Thymus (tissue), 11 donors: ENCODE measurements around the gene DSCAM. TPM values are rescaled to one million over a fixed set of nuclear protein-coding genes. Genes with fewer than 3 reads are reported as not detected.

Source experiments
- DNase-seq, 9 donors: peaks; one replicate each; pipeline ENCODE4 v3.0.0-alpha.2; 2013; ENCODE audit warnings: low spot score in 9 of 9, low read depth in 6 of 9, missing footprints in 1 of 9
- H3K27ac ChIP-seq, 2 donors: one replicate each; pipeline ENCODE4 v1.5.1; 2013; ENCODE audit warnings: control low read depth in 1 of 2, low read depth in 1 of 2, low read length in 1 of 2, mild to moderate bottlenecking in 1 of 2, moderate library complexity in 1 of 2
- H3K27me3 ChIP-seq, 2 donors: one replicate each; pipeline ENCODE4 v1.5.1; 2013; ENCODE audit warnings: low read length in 1 of 2; ENCODE audit not compliant: control insufficient read depth in 2 of 2, insufficient read depth in 1 of 2
- H3K36me3 ChIP-seq, 2 donors: one replicate each; pipeline ENCODE4 v1.5.1; 2013; ENCODE audit warnings: low read length in 1 of 2, mild to moderate bottlenecking in 1 of 2, moderate library complexity in 1 of 2; ENCODE audit not compliant: control insufficient read depth in 2 of 2, insufficient read depth in 2 of 2
- H3K4me1 ChIP-seq, 2 donors: one replicate each; pipeline ENCODE4 v1.5.1; 2013; ENCODE audit warnings: low read length in 2 of 2; ENCODE audit not compliant: control insufficient read depth in 2 of 2, insufficient read depth in 2 of 2
- H3K4me3 ChIP-seq, 2 donors: one replicate each; pipeline ENCODE4 v1.5.1; 2013; ENCODE audit warnings: low read length in 2 of 2, control low read depth in 1 of 2, mild to moderate bottlenecking in 1 of 2
- H3K9me3 ChIP-seq, 2 donors: one replicate each; pipeline ENCODE4 v1.5.1; 2013; ENCODE audit warnings: low read length in 1 of 2, mild to moderate bottlenecking in 1 of 2; ENCODE audit not compliant: control insufficient read depth in 2 of 2, insufficient read depth in 1 of 2
- WGBS: extraction: QIAGEN DNeasy Blood & Tissue Kit; methylation state at CpG from one replicate; pipeline ENCODE4 v1.1.7; 2013; 5-methylcytosine and 5-hydroxymethylcytosine counted together
- polyA plus RNA-seq: library from polyadenylated mRNA; stranded (reverse); fragments of 200-250 nt; gene quantifications from one replicate; pipeline ENCODE4 v1.2.3, GENCODE V29; 2013
- total RNA-seq: library from RNA; stranded (reverse); fragments of 120-200 nt; gene quantifications from one replicate; pipeline ENCODE4 v1.2.4, GENCODE V29; 2013
- donor health status: healthy.

Gene DSCAM
- total and polyA plus RNA-seq, 2 donors = 0.02 to 0.05 TPM

DNA sequence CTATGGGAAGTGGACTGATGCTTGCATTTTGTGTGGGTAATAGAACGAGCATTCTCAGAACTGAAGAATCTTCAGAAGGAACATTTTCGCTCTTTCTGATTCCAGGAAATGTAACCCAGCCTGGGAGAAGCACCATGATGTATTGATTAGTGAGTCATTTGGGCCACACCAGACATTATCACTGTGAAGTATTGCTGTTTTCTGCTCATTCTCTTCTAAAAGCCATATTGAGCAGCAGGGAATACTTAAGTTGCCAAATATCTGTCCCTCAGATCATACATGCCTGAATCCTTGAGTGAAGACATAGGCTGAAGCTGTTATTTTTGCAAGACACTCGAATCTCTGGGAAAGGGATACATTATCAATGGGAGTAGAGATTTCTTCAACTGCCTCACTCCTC lies 766.6 kb downstream of the DSCAM start:
- no peak overlapping the region for H3K4me3 ChIP-seq
- no peaks in the 10 kb centered on the region for H3K27me3 ChIP-seq
- H3K9me3 ChIP-seq = no peaks in the 10 kb centered on the region
- H3K27ac ChIP-seq = no peak overlapping the region
- no peaks in the 10 kb centered on the region for H3K36me3 ChIP-seq
- H3K4me1 ChIP-seq = no peaks in the 10 kb centered on the region
- DNase-seq = no peak
- 89% methylated on average over 3 of the region's 3 CpGs for WGBS

DNA sequence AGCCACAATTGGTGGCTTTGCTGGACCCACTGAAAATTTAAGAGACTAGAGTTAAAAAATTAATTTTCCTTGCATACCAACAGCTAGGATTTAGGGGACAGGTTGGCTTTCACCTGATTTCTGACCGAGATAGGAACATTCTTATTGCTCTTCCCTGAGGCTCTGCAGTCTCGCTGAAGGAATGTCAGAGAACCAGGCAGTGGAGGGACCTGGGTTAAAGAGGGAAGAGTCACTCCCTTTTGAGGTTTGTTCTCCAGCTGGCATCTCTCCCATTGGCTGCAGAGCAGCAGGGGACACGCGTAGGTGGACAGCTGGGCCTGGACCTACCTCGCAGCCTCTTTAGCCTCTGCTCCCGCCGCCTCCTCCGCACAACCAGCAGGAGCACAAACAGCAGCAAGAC lies 772.2 kb downstream of the DSCAM start:
- Histone ChIP-seq H3K27me3 (no peaks in the 10 kb centered on the region), H3K36me3 (no peaks in the 10 kb centered on the region), H3K4me1 (no peaks in the 10 kb centered on the region), H3K4me3 (no peak overlapping the region), H3K27ac (no peak overlapping the region), H3K9me3 (no peaks in the 10 kb centered on the region)
- DNase-seq = no peak
- 85% methylated on average over 8 of the region's 8 CpGs for WGBS

DNA sequence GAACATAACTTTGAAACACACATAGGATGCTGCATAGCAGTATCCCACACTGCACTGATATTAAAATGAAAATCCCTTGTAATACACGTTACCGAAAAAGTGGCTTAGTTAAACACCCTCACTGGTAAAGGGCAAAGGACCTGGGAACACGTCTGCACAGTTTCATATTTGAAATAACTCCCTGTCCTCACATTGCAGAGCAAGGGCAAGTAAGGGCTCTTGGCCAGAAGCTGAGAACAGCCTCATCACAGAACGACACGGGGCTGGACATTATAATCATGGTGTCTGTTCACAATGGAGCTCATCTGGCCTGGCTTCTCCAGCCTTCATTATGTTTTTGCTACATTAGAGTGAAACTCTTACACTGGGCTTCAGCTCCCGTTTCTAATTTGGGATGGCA lies 772.8 kb downstream of the DSCAM start:
- Histone ChIP-seq H3K27me3 (no peaks in the 10 kb centered on the region), H3K27ac (no peak overlapping the region), H3K4me3 (no peak overlapping the region), H3K9me3 (no peaks in the 10 kb centered on the region), H3K36me3 (no peaks in the 10 kb centered on the region), H3K4me1 (no peaks in the 10 kb centered on the region)
- WGBS = 93% methylated on average over 6 of the region's 6 CpGs
- no peak for DNase-seq

DNA sequence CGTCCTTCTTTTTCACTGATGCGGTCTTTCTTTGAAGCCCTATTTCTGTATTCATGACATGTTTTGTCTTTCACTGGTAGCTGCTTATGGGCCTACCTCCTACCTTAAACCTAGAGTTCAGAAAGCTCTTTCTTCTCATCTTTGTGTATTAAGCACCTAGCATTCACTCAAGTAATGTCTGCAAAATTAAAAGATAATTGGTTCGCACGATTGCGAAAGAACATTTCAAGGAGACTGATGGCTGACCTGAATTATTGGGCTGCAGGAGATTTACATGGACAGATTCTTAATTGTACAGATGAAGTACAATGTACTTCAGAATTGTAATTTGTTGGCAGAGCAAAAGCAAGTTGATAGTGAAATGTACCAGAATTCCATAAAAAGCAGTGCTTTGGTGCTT lies 773.3 kb downstream of the DSCAM start:
- no peak for DNase-seq
- no peak overlapping the region for H3K27ac ChIP-seq
- H3K4me1 ChIP-seq = no peaks in the 10 kb centered on the region
- no peaks in the 10 kb centered on the region for H3K36me3 ChIP-seq
- H3K27me3 ChIP-seq = no peaks in the 10 kb centered on the region
- 99% methylated on average over 5 of the region's 5 CpGs for WGBS
- H3K9me3 ChIP-seq = no peaks in the 10 kb centered on the region
- H3K4me3 ChIP-seq = no peak overlapping the region

DNA sequence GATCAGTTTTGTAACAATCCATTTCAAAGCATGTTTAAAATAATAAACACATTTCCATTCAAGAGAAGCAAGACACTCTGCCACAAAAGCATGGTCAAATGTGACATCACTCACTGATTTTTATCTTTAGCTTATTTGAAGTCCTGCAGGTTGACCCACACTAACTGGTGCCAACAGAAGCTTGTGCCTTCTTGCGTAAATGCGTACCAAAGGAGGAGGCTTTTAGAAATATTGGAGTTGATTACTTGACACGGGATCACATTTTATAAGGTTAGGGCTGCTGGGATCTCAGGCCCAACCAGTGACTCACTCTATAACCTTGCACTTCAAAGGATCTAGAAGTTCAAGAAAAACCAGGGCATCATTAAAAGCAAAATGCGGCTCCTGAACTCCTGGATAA lies 776.1 kb downstream of the DSCAM start:
- no peaks in the 10 kb centered on the region for H3K9me3 ChIP-seq
- no peak overlapping the region for H3K27ac ChIP-seq
- H3K27me3 ChIP-seq = no peaks in the 10 kb centered on the region
- no peak for DNase-seq
- H3K4me1 ChIP-seq = no peaks in the 10 kb centered on the region
- 95% methylated on average over 4 of the region's 4 CpGs for WGBS
- no peaks in the 10 kb centered on the region for H3K36me3 ChIP-seq
- no peak overlapping the region for H3K4me3 ChIP-seq

DNA sequence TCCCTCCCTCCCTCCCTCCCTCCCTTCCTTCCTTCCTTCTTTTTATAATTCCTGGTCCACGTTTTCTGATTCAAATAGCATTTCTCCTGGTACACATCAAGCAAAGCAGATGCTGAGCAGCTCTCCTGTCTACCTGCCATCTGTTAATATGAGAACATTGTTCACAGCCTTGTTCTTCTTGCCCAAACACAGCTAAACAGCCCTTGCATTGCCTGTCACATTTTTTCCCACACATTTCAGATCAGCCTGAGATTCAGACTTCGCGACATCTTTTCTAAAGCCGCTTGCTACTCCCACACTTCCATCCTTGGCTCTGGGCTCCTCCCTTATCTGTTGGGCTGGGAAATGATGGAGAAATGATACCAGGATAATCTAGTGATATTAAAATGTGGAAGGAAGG lies 779.2 kb downstream of the DSCAM start:
- no peak for DNase-seq
- 67% methylated on average over 4 of the region's 4 CpGs for WGBS
- Histone ChIP-seq H3K4me1 (no peaks in the 10 kb centered on the region), H3K36me3 (no peaks in the 10 kb centered on the region), H3K27ac (no peak overlapping the region), H3K9me3 (no peaks in the 10 kb centered on the region), H3K27me3 (no peaks in the 10 kb centered on the region), H3K4me3 (no peak overlapping the region)

DNA sequence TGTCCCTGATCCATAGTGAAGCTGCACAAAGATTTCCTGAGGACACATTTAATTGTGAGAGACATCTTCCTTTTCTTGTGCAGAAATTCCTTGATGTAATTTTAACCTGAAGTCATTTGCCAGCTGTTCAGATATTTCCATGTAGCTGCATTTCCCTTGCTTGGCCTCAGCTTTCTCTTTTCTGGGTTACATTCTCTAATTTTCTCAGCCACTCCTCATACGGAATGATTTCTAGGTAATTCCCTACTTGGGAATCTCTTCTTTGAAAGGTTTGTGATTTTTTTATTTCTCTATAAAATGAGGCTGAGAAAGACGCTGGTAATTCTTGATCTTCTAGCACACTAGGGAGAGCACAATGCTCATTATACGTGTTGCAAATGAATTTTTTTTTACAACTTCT lies 780.7 kb downstream of the DSCAM start:
- no peaks in the 10 kb centered on the region for H3K9me3 ChIP-seq
- 87% methylated on average over 3 of the region's 3 CpGs for WGBS
- H3K36me3 ChIP-seq = no peaks in the 10 kb centered on the region
- no peak for DNase-seq
- H3K27me3 ChIP-seq = no peaks in the 10 kb centered on the region
- H3K27ac ChIP-seq = no peak overlapping the region
- no peak overlapping the region for H3K4me3 ChIP-seq
- H3K4me1 ChIP-seq = no peaks in the 10 kb centered on the region

DNA sequence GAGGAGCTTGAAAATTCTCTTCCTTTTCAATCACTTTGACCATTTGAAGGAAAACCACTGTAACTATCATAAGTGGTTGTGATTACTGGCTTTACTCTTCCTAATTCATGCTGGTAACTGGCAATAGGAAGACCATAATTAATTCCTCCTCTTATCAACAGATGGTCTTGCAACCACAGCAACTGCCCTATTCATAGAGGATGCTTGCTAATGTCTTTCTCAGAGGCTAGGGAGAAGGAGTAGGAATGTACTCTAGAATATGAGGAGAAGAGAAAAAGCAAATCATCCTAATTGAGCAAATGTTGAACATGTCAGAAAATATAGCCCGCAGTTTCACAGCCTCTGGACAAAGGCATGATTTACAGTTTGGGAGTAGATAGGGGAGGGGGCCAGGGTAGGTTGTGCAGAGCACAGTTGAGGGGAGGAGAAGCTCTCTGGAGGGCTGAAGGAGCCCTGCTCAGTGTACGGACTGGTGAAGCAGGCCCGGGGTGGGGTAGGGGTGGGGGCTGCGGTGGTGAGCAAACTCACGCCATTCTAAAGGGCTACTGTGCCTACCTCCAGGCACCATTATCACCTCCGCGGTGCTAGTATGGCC lies 786.8 kb downstream of the DSCAM start:
- no peak for DNase-seq
- Histone ChIP-seq H3K36me3 (no peaks in the 10 kb centered on the region), H3K4me3 (no peak overlapping the region), H3K4me1 (no peaks in the 10 kb centered on the region), H3K9me3 (no peaks in the 10 kb centered on the region), H3K27ac (no peak overlapping the region), H3K27me3 (no peaks in the 10 kb centered on the region)
- WGBS = 95% methylated on average over 7 of the region's 7 CpGs

DNA sequence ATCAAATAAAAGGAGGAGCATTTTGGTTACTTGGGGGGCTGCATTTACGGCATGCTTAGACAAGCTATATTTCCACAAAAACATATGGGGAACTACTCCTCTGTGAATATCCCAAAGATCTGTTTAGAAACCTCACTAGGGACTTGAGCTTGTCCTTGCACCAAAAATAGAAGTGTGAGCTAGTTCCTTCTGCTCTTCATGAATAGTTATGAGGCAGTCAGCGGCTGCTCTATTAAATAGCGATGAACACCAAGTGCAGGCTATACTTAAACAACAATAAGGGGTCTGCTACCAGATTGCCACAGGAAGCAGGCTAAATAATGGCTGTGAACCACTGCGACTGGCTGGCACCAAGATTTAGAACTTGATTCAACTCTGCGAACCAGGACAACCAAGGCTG lies 789.6 kb downstream of the DSCAM start:
- Histone ChIP-seq H3K27me3 (no peaks in the 10 kb centered on the region), H3K4me1 (no peaks in the 10 kb centered on the region), H3K4me3 (no peak overlapping the region), H3K36me3 (no peaks in the 10 kb centered on the region), H3K9me3 (no peaks in the 10 kb centered on the region), H3K27ac (no peak overlapping the region)
- WGBS = 84% methylated on average over 5 of the region's 5 CpGs
- no peak for DNase-seq

DNA sequence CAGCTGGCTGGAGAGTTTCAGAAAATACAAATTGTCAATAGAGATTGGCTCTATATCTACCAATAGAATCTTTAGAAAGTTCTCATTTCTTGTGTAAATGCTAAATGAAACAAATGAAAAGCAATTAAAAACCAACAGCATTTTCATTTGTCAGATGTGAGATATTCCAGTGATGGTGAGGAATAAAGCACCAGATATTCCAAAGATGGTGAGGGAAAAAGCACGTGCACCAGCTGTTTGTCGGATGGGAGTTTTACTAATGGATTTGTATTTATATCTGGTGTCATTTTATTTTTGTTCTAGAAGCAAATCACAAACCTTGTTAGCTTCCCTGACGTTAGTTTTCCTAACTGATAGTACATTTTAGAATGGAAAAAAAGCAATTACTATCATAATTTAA lies 790.9 kb downstream of the DSCAM start:
- Histone ChIP-seq H3K27ac (no peak overlapping the region), H3K9me3 (no peaks in the 10 kb centered on the region), H3K4me1 (no peaks in the 10 kb centered on the region), H3K27me3 (no peaks in the 10 kb centered on the region), H3K4me3 (no peak overlapping the region), H3K36me3 (no peaks in the 10 kb centered on the region)
- WGBS = 93% methylated on average over 3 of the region's 3 CpGs
- DNase-seq = no peak
